IMR-90 (cell line): Measurements from ENCODE around the gene NET1. TPM values are rescaled to one million over a fixed set of nuclear protein-coding genes. Genes with fewer than 3 reads are reported as not detected.

Source experiments
- ATAC-seq: fragments of 200-7000 bp; cut with Tn5 transposase; 2 replicates; pipeline ENCODE4 v1.9.1; 2020; ENCODE audit warnings: low read depth, mild to moderate bottlenecking, moderate library complexity
- BruUV-seq: library from RNA; stranded (reverse); fragments of 400-500 nt; replicated peaks from 2 replicates; lab custom pipeline; 2021; lab: Mats Ljungman, UMichigan
- CTCF ChIA-PET: fragments of 300-600 bp; formaldehyde crosslinking; extraction: SDS; loops from one replicate; lab custom pipeline; 2021; ENCODE audit warnings: antibody characterized with exemption; lab: Yijun Ruan, JAX
- POLR2A ChIA-PET: fragments of 300-600 bp; sonication (Branson Sonifier 250); formaldehyde crosslinking; loops from one replicate; lab custom pipeline; 2022; ENCODE audit warnings: antibody characterized with exemption; ENCODE audit not compliant: unreplicated experiment; lab: Charles Lee
- DNase-seq: peaks from one replicate; pipeline ENCODE4 v3.0.0; 2013
- H2AFZ ChIP-seq: replicated peaks from 2 replicates; pipeline ENCODE3; 2013; ENCODE audit warnings: low read length, mild to moderate bottlenecking; ENCODE audit not compliant: poor library complexity
- H2AK5ac ChIP-seq: 2 replicates; pipeline ENCODE4 v1.6.1; 2013; ENCODE audit warnings: low read depth, low read length, inconsistent platforms
- H2AK9ac ChIP-seq: replicated peaks from 2 replicates; pipeline ENCODE3; 2013; ENCODE audit warnings: mild to moderate bottlenecking, low read depth, low read length, moderate library complexity; ENCODE audit not compliant: poor library complexity
- H2BK120ac ChIP-seq: 2 replicates; pipeline ENCODE4 v1.6.1; 2013; ENCODE audit warnings: low read depth, low read length, inconsistent platforms
- H2BK15ac ChIP-seq: 3 replicates; pipeline ENCODE4 v1.6.1; 2013; ENCODE audit warnings: low read depth, low read length, inconsistent platforms
- H2BK20ac ChIP-seq: 2 replicates; pipeline ENCODE4 v1.6.1; 2013; ENCODE audit warnings: low read depth, mild to moderate bottlenecking, inconsistent platforms, low read length, moderate library complexity
- H2BK5ac ChIP-seq: 2 replicates; pipeline ENCODE4 v1.6.1; 2013; ENCODE audit warnings: mild to moderate bottlenecking, low read depth, low read length, inconsistent platforms; ENCODE audit not compliant: poor library complexity, severe bottlenecking
- H3K14ac ChIP-seq: replicated peaks from 2 replicates; pipeline ENCODE4 v1.6.1; 2013; ENCODE audit warnings: low read depth, low read length, inconsistent platforms
- H3K18ac ChIP-seq: 2 replicates; pipeline ENCODE4 v1.6.1; 2013; ENCODE audit warnings: low read depth, low read length, control low read depth
- H3K23ac ChIP-seq: 2 replicates; pipeline ENCODE4 v1.6.1; 2013; ENCODE audit warnings: low read depth, low read length, inconsistent platforms
- H3K27ac ChIP-seq: 2 replicates; pipeline ENCODE4 v1.5.1; 2013; ENCODE audit warnings: mild to moderate bottlenecking, control low read depth, low read length; ENCODE audit not compliant: insufficient read depth
- H3K27me3 ChIP-seq: 2 replicates; pipeline ENCODE4 v1.6.1; 2013; ENCODE audit warnings: low read length; ENCODE audit not compliant: control insufficient read depth, insufficient read depth
- H3K36me3 ChIP-seq: 2 replicates; pipeline ENCODE4 v1.6.1; 2013; ENCODE audit warnings: low read length, mixed read lengths; ENCODE audit not compliant: control insufficient read depth, insufficient read depth
- H3K4ac ChIP-seq: 2 replicates; pipeline ENCODE4 v1.6.1; 2013; ENCODE audit warnings: low read depth, low read length, inconsistent platforms
- H3K4me1 ChIP-seq: 2 replicates; pipeline ENCODE4 v1.6.1; 2013; ENCODE audit warnings: low read length, mixed read lengths; ENCODE audit not compliant: control insufficient read depth, insufficient read depth
- H3K4me2 ChIP-seq: 2 replicates; pipeline ENCODE4 v1.6.1; 2013; ENCODE audit warnings: low read depth, mild to moderate bottlenecking, control low read depth, low read length, moderate library complexity
- H3K4me3 ChIP-seq: 2 replicates; pipeline ENCODE4 v1.5.1; 2013; ENCODE audit warnings: low read depth, mild to moderate bottlenecking, control low read depth, low read length, moderate library complexity; ENCODE audit not compliant: insufficient read depth
- H3K56ac ChIP-seq: 2 replicates; pipeline ENCODE4 v1.6.1; 2013; ENCODE audit warnings: low read length, inconsistent platforms; ENCODE audit not compliant: insufficient read depth; ENCODE audit errors: extremely low read depth
- H3K79me1 ChIP-seq, 2 experiments: 2 replicates each; pipeline ENCODE4 v1.6.1; 2013; ENCODE audit warnings: low read length in 2 of 2, inconsistent platforms in 1 of 2, low read depth in 1 of 2
- H3K9ac ChIP-seq: 2 replicates; pipeline ENCODE4 v1.6.1; 2013; ENCODE audit warnings: low read depth, low read length, control low read depth
- H3K9me1 ChIP-seq: 2 replicates; pipeline ENCODE4 v1.6.1; 2013; ENCODE audit warnings: low read length, inconsistent platforms; ENCODE audit not compliant: insufficient read depth
- H3K9me3 ChIP-seq: 2 replicates; pipeline ENCODE4 v1.6.1; 2013; ENCODE audit warnings: low read length; ENCODE audit not compliant: control insufficient read depth, insufficient read depth
- H4K20me1 ChIP-seq: 2 replicates; pipeline ENCODE4 v1.6.1; 2013; ENCODE audit warnings: low read length, inconsistent platforms; ENCODE audit not compliant: insufficient read depth
- H4K5ac ChIP-seq: 2 replicates; pipeline ENCODE4 v1.6.1; 2013; ENCODE audit warnings: mild to moderate bottlenecking, low read depth, low read length, control low read depth
- H4K8ac ChIP-seq, 2 experiments: 2 replicates each; pipeline ENCODE4 v1.6.1; 2013; ENCODE audit warnings: low read depth in 2 of 2, low read length in 2 of 2, control low read depth in 1 of 2, inconsistent platforms in 1 of 2
- H4K91ac ChIP-seq: 2 replicates; pipeline ENCODE4 v1.6.1; 2013; ENCODE audit warnings: low read depth, low read length, inconsistent platforms; ENCODE audit not compliant: insufficient read depth
- BHLHE40 ChIP-seq: fragments of 150-350 bp; IDR thresholded peaks from 2 replicates; pipeline ENCODE4 v1.6.1; 2016; ENCODE audit warnings: mild to moderate bottlenecking, low read depth, low read length
- CEBPB ChIP-seq: IDR thresholded peaks from 2 replicates; pipeline ENCODE4 v1.6.1; 2012; ENCODE audit warnings: low read depth, low read length, improper control_type of control experiment
- CHD1 ChIP-seq: IDR thresholded peaks from 2 replicates; pipeline ENCODE4 v1.6.1; 2012; ENCODE audit warnings: low read depth, low read length, improper control_type of control experiment
- CTCF ChIP-seq: conservative IDR thresholded peaks from 2 replicates; pipeline ENCODE4 v1.5.1; 2012; ENCODE audit warnings: mild to moderate bottlenecking, low read depth, low read length, improper control_type of control experiment
- ELK1 ChIP-seq: fragments of 150-350 bp; IDR thresholded peaks from 2 replicates; pipeline ENCODE4 v1.6.1; 2016; ENCODE audit warnings: low read depth, mild to moderate bottlenecking, low read length, moderate library complexity, borderline replicate concordance
- NFE2L2 ChIP-seq: fragments of 150-350 bp; IDR thresholded peaks from 2 replicates; pipeline ENCODE4 v1.6.1; 2016; ENCODE audit warnings: low read depth, mild to moderate bottlenecking, low read length
- POLR2A ChIP-seq: IDR thresholded peaks from 2 replicates; pipeline ENCODE4 v1.6.1; 2012; ENCODE audit warnings: mild to moderate bottlenecking, low read depth, low read length
- RAD21 ChIP-seq: IDR thresholded peaks from 2 replicates; pipeline ENCODE4 v1.6.1; 2012; ENCODE audit warnings: low read length, improper control_type of control experiment
- RFX5 ChIP-seq: IDR thresholded peaks from 2 replicates; pipeline ENCODE4 v1.8.0; 2012; ENCODE audit warnings: low read depth, mild to moderate bottlenecking, low read length, moderate library complexity
- SMC3 ChIP-seq: fragments of 150-350 bp; IDR thresholded peaks from 2 replicates; pipeline ENCODE4 v1.6.1; 2016; ENCODE audit warnings: low read depth, mild to moderate bottlenecking, antibody characterized with exemption, low read length, moderate library complexity
- USF2 ChIP-seq: fragments of 150-350 bp; IDR thresholded peaks from 2 replicates; pipeline ENCODE4 v1.6.1; 2017; ENCODE audit warnings: mild to moderate bottlenecking, antibody characterized with exemption, low read length, low read depth
- WGBS, 2 experiments: methylation state at CpG; one replicate each; pipeline versions ENCODE4 v1.1.5 to v1.1.7; 2013; ENCODE audit warnings: missing lambda C conversion rate in 2 of 2; ENCODE audit not compliant: insufficient read length in 1 of 2; ENCODE audit errors: extremely low coverage in 2 of 2; 5-methylcytosine and 5-hydroxymethylcytosine counted together
- dilution Hi-C: fragments of 300-500 bp; cut with HindIII; formaldehyde crosslinking; loops from one replicate; pipeline ENCODE4 v1.14.3; 2018; ENCODE audit warnings: low sequenced_read_pairs; ENCODE audit not compliant: unreplicated experiment
- in situ Hi-C: fragments of 300-500 bp; cut with MboI; formaldehyde crosslinking; loops from 3 replicates; pipeline ENCODE4 v1.14.3; 2019; ENCODE audit warnings: low sequenced_read_pairs, inconsistent platforms, mixed read lengths
- intact Hi-C: fragments of 100-400 bp; cut with micrococcal nuclease; formaldehyde crosslinking; loops from 2 replicates; pipeline ENCODE4 v1.10.0; 2022
- polyA plus RNA-seq, 3 experiments: library from polyadenylated mRNA; depleted of rRNA; stranded (reverse); fragments of >200 nt; gene quantifications; 2 replicates each; pipeline ENCODE4 v1.2.3, GENCODE V29; 2012; ENCODE audit warnings: low replicate concordance in 1 of 3
- total RNA-seq: library from RNA; depleted of rRNA; stranded (reverse); fragments of >200 nt; gene quantifications from 2 replicates; pipeline ENCODE4 v1.2.3, GENCODE V29; 2012

The NET1 gene
- total and polyA plus RNA-seq, 2 of the 4 experiments (the other 2 are of a cell fraction), result 20.0 to 54.7 TPM

- TF ChIP-seq SMC3, result no peak
These were observed 56.1 kb downstream of the NET1 start (continued) for GRCh38 chr10:5468262-5469106.

GRCh38 chr10:5469353-5470061, 57.1 kb downstream of the NET1 start:
- BruUV-seq, result no TSS peak
- CTCF ChIA-PET, result no interaction called here
- Histone ChIP-seq H2BK20ac (no peak overlapping the region), H3K4ac (no peak overlapping the region), H3K9me1 (no peaks in the 10 kb centered on the region), H3K14ac (no peak overlapping the region), H2BK120ac (no peak overlapping the region), H4K5ac (no peak overlapping the region), H3K79me1 (no peaks in the 10 kb centered on the region), H2AFZ (no peak overlapping the region), H2AK5ac (no peak overlapping the region), H3K9me3 (peaks cover 6% of the 10 kb centered on the region), H3K18ac (no peak overlapping the region), H4K91ac (no peak overlapping the region), H3K27me3 (no peaks in the 10 kb centered on the region), H3K9ac (no peak overlapping the region), H3K27ac (no peak overlapping the region), H3K23ac (no peak overlapping the region), H3K4me3 (no peak overlapping the region), H3K4me2 (no peak overlapping the region), H3K56ac (no peak overlapping the region), H4K20me1 (no peaks in the 10 kb centered on the region), H3K36me3 (no peaks in the 10 kb centered on the region), H2AK9ac (no peak overlapping the region), H2BK5ac (no peak overlapping the region), H4K8ac (no peak overlapping the region), H2BK15ac (no peak overlapping the region), H3K4me1 (peaks cover 8% of the 10 kb centered on the region)
- intact Hi-C loops (loop anchor here (5.0 kb wide), 1 partner anchor 53 kb away; the partner anchor contains the start of gene CALML3), in situ Hi-C loops (loop anchor here (25.0 kb wide), 1 partner anchor 393 kb away; no protein-coding TSS in a partner anchor), dilution Hi-C loops (no loop called here)
- no peak for DNase-seq
- POLR2A ChIA-PET, result no interaction called here
- 93% methylated on average over 7 of the region's 15 CpGs; no CpG with 5 or more reads in 1 of the 2 experiments for WGBS, 2 experiments
- ATAC-seq, result no peak
- TF ChIP-seq SMC3 (no peak), USF2 (no peak), CTCF (no peak), POLR2A (no peak), NFE2L2 (no peak), RFX5 (no peak), BHLHE40 (no peak), CEBPB (no peak), ELK1 (no peak), RAD21 (no peak), CHD1 (no peak)
